Loucy (cell line): ENCODE results near the gene VEPH1.

ENCODE experiments used
- H2AFZ ChIP-seq: fragments of 200-600 bp; sonication (generic); 2 replicates; pipeline ENCODE4 v1.6.0; 2016; ENCODE audit warnings: antibody characterized with exemption, mild to moderate bottlenecking, low read length, moderate library complexity
- H3F3A ChIP-seq: fragments of 200-600 bp; 2 replicates; pipeline ENCODE4 v1.6.0; 2016; ENCODE audit warnings: antibody characterized with exemption, low read depth, mild to moderate bottlenecking
- H3K27me3 ChIP-seq: fragments of 200-600 bp; sonication (generic); 2 replicates; pipeline ENCODE4 v1.6.1; 2014; ENCODE audit warnings: low read length, mild to moderate bottlenecking; ENCODE audit not compliant: insufficient read depth, poor library complexity, severe bottlenecking
- H3K36me3 ChIP-seq: fragments of 200-600 bp; sonication (generic); 2 replicates; pipeline ENCODE4 v1.6.1; 2016; ENCODE audit warnings: low read length; ENCODE audit not compliant: insufficient read depth
- H3K4me1 ChIP-seq: fragments of 200-600 bp; sonication (generic); 2 replicates; pipeline ENCODE4 v1.5.1; 2014; ENCODE audit warnings: low read length, mild to moderate bottlenecking; ENCODE audit not compliant: insufficient read depth, poor library complexity, severe bottlenecking
- H3K4me2 ChIP-seq: fragments of 200-600 bp; sonication (generic); 2 replicates; pipeline ENCODE4 v1.6.0; 2014; ENCODE audit warnings: antibody characterized with exemption, low read length, low read depth, mild to moderate bottlenecking; ENCODE audit not compliant: poor library complexity, severe bottlenecking
- H3K4me3 ChIP-seq: fragments of 200-600 bp; sonication (generic); 2 replicates; pipeline ENCODE4 v1.5.1; 2014; ENCODE audit warnings: low read length, mild to moderate bottlenecking, mixed read lengths; ENCODE audit not compliant: poor library complexity, severe bottlenecking
- H3K79me2 ChIP-seq: fragments of 200-600 bp; sonication (generic); 2 replicates; pipeline ENCODE4 v1.6.1; 2014; ENCODE audit warnings: low read length; ENCODE audit not compliant: insufficient read depth
- H3K9ac ChIP-seq: fragments of 200-600 bp; sonication (generic); 2 replicates; pipeline ENCODE4 v1.6.0; 2014; ENCODE audit warnings: mild to moderate bottlenecking, low read depth, low read length, moderate library complexity; ENCODE audit not compliant: poor library complexity, severe bottlenecking
- H3K9me2 ChIP-seq: fragments of 200-600 bp; sonication (generic); replicated peaks from 2 replicates; pipeline ENCODE4 v1.6.1; 2016; ENCODE audit warnings: low read depth, low read length, mixed read lengths
- H3K9me3 ChIP-seq: fragments of 200-600 bp; sonication (generic); 2 replicates; pipeline ENCODE4 v1.6.1; 2014; ENCODE audit warnings: mild to moderate bottlenecking, antibody characterized with exemption, low read length, low read depth; ENCODE audit not compliant: insufficient read depth
- H4K20me1 ChIP-seq: fragments of 200-600 bp; sonication (generic); 2 replicates; pipeline ENCODE4 v1.6.0; 2014; ENCODE audit warnings: antibody characterized with exemption, low read length, mild to moderate bottlenecking; ENCODE audit not compliant: insufficient read depth, poor library complexity, severe bottlenecking
- EZH2phosphoT487 ChIP-seq: fragments of 200-600 bp; IDR thresholded peaks from 2 replicates; pipeline ENCODE4 v1.6.1; 2018; ENCODE audit warnings: antibody characterized with exemption, mild to moderate bottlenecking, moderate library complexity, borderline replicate concordance
- TF ChIP-seq, protein P1 (sequence below): fragments of 200-600 bp; sonication (generic); conservative IDR thresholded peaks from 2 replicates; pipeline ENCODE4 v1.5.1; 2014; ENCODE audit warnings: mild to moderate bottlenecking, antibody characterized with exemption, low read length

Gene VEPH1

DNA sequence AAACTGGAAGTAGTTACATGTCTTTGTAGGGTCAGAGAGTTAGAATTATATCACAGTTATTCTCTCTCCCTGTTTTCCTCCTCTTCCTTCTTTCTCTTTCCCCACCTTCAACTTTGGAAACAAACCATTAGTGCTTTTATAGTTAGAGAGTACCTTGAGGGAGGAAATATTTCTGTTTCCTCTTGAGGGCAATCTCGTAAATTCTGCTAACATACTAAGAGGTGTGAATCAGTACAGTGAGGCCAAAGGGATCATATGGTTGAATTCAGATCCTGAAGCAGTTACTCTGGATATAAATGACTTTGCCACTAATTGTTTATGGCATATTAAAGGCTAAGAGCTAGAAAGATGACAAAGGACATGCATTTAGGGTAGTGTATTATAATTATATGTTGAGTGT is 283.0 kb downstream of the VEPH1 start:
- Histone ChIP-seq H2AFZ (no peak overlapping the region), H3K27me3 (no peaks in the 10 kb centered on the region), H3K36me3 (no peaks in the 10 kb centered on the region), H3K9me3 (no peaks in the 10 kb centered on the region), H4K20me1 (no peaks in the 10 kb centered on the region), H3K4me1 (peaks cover 9% of the 10 kb centered on the region), H3K9ac (no peak overlapping the region), H3K79me2 (no peaks in the 10 kb centered on the region), H3K4me3 (no peak overlapping the region), H3K4me2 (no peak overlapping the region), H3K9me2 (no peaks in the 10 kb centered on the region), H3F3A (no peaks in the 10 kb centered on the region)
- TF ChIP-seq, protein P1, sequence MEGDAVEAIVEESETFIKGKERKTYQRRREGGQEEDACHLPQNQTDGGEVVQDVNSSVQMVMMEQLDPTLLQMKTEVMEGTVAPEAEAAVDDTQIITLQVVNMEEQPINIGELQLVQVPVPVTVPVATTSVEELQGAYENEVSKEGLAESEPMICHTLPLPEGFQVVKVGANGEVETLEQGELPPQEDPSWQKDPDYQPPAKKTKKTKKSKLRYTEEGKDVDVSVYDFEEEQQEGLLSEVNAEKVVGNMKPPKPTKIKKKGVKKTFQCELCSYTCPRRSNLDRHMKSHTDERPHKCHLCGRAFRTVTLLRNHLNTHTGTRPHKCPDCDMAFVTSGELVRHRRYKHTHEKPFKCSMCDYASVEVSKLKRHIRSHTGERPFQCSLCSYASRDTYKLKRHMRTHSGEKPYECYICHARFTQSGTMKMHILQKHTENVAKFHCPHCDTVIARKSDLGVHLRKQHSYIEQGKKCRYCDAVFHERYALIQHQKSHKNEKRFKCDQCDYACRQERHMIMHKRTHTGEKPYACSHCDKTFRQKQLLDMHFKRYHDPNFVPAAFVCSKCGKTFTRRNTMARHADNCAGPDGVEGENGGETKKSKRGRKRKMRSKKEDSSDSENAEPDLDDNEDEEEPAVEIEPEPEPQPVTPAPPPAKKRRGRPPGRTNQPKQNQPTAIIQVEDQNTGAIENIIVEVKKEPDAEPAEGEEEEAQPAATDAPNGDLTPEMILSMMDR, result no peak
- TF ChIP-seq EZH2phosphoT487, result no peak

DNA sequence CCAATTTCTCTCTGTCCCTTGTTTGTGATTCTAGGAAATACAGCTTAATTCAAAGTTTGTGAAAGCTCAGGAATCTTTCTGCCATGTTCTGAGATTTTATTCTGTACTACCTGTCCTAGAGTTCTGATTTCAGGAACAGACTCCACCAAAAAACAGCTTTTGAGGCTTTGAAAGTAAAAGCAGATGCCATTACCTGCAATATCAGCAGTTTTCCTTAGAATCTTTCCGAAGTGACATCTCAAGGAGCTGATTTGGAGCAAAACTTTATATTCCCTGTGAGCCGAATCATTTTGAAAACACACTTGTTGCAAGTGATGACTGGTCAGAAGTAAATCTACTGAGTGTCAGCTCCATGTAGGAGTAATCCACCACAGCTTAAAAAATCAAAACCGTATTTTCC is 284.0 kb downstream of the VEPH1 start:
- no peaks in the 10 kb centered on the region for H3K36me3 ChIP-seq
- H3K27me3 ChIP-seq, result no peaks in the 10 kb centered on the region
- no peaks in the 10 kb centered on the region for H3K79me2 ChIP-seq
- no peak overlapping the region for H3K4me2 ChIP-seq
- no peaks in the 10 kb centered on the region for H3K9me2 ChIP-seq
- no peak overlapping the region for H2AFZ ChIP-seq
- H4K20me1 ChIP-seq, result no peaks in the 10 kb centered on the region
- no peak overlapping the region for H3K9ac ChIP-seq
- H3F3A ChIP-seq, result no peaks in the 10 kb centered on the region
- TF ChIP-seq EZH2phosphoT487, result no peak
- TF ChIP-seq, protein P1, result no peak
- H3K4me3 ChIP-seq, result no peak overlapping the region
- peaks cover 9% of the 10 kb centered on the region for H3K4me1 ChIP-seq
- no peaks in the 10 kb centered on the region for H3K9me3 ChIP-seq
